Endothelial cell of umbilical vein (primary cell): ENCODE measurements around the gene TDP1. TPM values are rescaled to one million over a fixed set of nuclear protein-coding genes. Genes with fewer than 3 reads are reported as not detected.
"Not testable (repeated sequence)": the region's sequence is repeated elsewhere in the genome, so short reads cannot be mapped to it uniquely, and the experiment has no call there.

Experiments
- BruUV-seq: library from RNA; stranded (reverse); fragments of 400-500 nt; replicated peaks from 2 replicates; lab custom pipeline; 2021; lab: Mats Ljungman, UMichigan
- CTCF ChIA-PET: fragments of 300-600, 350-600 bp; sonication (Branson Sonifier 250); formaldehyde crosslinking; loops from one replicate; lab custom pipeline; 2021; ENCODE audit warnings: antibody characterized with exemption, inconsistent platforms; lab: Charles Lee
- POLR2A ChIA-PET: fragments of 300-600, 350-600 bp; sonication (Branson Sonifier 250); formaldehyde crosslinking; loops from one replicate; lab custom pipeline; 2021; ENCODE audit warnings: antibody characterized with exemption, inconsistent platforms; lab: Charles Lee
- DNase-seq: peaks from one replicate; pipeline ENCODE4 v3.0.0-alpha.2; 2011; ENCODE audit warnings: low read depth, low spot score
- FAIRE-seq: peaks from 2 replicates; lab custom pipeline; 2011; peaks lifted over from hg19 to GRCh38; lab: Jason Lieb, UNC
- H2AFZ ChIP-seq: 2 replicates; pipeline ENCODE4 v1.6.0; 2012; ENCODE audit warnings: low read depth, low read length, control low read depth, inconsistent platforms
- H3K27ac ChIP-seq: 2 replicates; pipeline ENCODE4 v1.5.1; 2011; ENCODE audit warnings: low read depth, mild to moderate bottlenecking, control low read depth, low read length, moderate library complexity; ENCODE audit not compliant: insufficient read depth
- H3K27me3 ChIP-seq, 2 experiments: 2 replicates each; pipeline versions ENCODE4 v1.6.0 to v1.6.1; 2011; ENCODE audit warnings: low read length in 2 of 2, mixed read lengths in 1 of 2; ENCODE audit not compliant: control insufficient read depth in 2 of 2, insufficient read depth in 2 of 2
- H3K36me3 ChIP-seq, 2 experiments: 2 replicates in 1 of 2; 3 replicates in 1 of 2; pipeline ENCODE4 v1.5.1; 2011; ENCODE audit warnings: low read length in 2 of 2, mild to moderate bottlenecking in 1 of 2, moderate library complexity in 1 of 2; ENCODE audit not compliant: control insufficient read depth in 2 of 2, insufficient read depth in 2 of 2; ENCODE audit errors: extremely low read depth in 1 of 2
- H3K4me1 ChIP-seq: 3 replicates; pipeline ENCODE4 v1.5.1; 2011; ENCODE audit warnings: mild to moderate bottlenecking, low read length; ENCODE audit not compliant: control insufficient read depth, insufficient read depth; ENCODE audit errors: extremely low read depth
- H3K4me2 ChIP-seq: 2 replicates; pipeline ENCODE4 v1.6.1; 2011; ENCODE audit warnings: low read length, control low read depth, mixed read lengths; ENCODE audit not compliant: insufficient read depth
- H3K4me3 ChIP-seq, 3 experiments: fragments of 200-600 bp in 1 of 3; sonication (generic), shearing (Covaris generic) in 1 of 3; replicated peaks in 1 of 3; 2 replicates each; pipeline ENCODE4 v1.5.1; 2011 to 2016; ENCODE audit warnings: control low read depth in 3 of 3, low read length in 3 of 3, mild to moderate bottlenecking in 2 of 3, inconsistent platforms in 1 of 3, low read depth in 1 of 3, moderate library complexity in 1 of 3; ENCODE audit not compliant: insufficient read depth in 1 of 3
- H3K79me2 ChIP-seq: 2 replicates; pipeline ENCODE4 v1.6.0; 2012; ENCODE audit warnings: low read length, inconsistent platforms; ENCODE audit not compliant: control insufficient read depth, insufficient read depth
- H3K9ac ChIP-seq: replicated peaks from 2 replicates; pipeline ENCODE3; 2011; ENCODE audit warnings: low read length, control low read depth; ENCODE audit not compliant: insufficient read depth; ENCODE audit errors: extremely low read depth
- H3K9me1 ChIP-seq: replicated peaks from 3 replicates; pipeline ENCODE4 v1.6.0; 2011; ENCODE audit warnings: mild to moderate bottlenecking, low read length; ENCODE audit not compliant: control insufficient read depth, insufficient read depth; ENCODE audit errors: extremely low read depth
- H3K9me3 ChIP-seq: replicated peaks from 2 replicates; pipeline ENCODE4 v1.5.1; 2012; ENCODE audit warnings: low read length, inconsistent platforms; ENCODE audit not compliant: control insufficient read depth, insufficient read depth
- H4K20me1 ChIP-seq: replicated peaks from 2 replicates; pipeline ENCODE3; 2011; ENCODE audit warnings: mild to moderate bottlenecking, low read length; ENCODE audit not compliant: control insufficient read depth, insufficient read depth; ENCODE audit errors: extremely low read depth
- EZH2 ChIP-seq: IDR thresholded peaks from 2 replicates; pipeline ENCODE4 v1.6.1; 2012; ENCODE audit warnings: borderline replicate concordance, low read depth, mild to moderate bottlenecking, moderate library complexity, low read length, inconsistent platforms; ENCODE audit not compliant: severe bottlenecking
- FOS ChIP-seq: IDR thresholded peaks from 2 replicates; pipeline ENCODE4 v1.6.1; 2011; ENCODE audit warnings: mild to moderate bottlenecking, low read length, moderate library complexity, borderline replicate concordance; ENCODE audit not compliant: insufficient read depth
- GATA2 ChIP-seq: IDR thresholded peaks from 2 replicates; pipeline ENCODE4 v1.7.0; 2011; ENCODE audit warnings: low read depth, mild to moderate bottlenecking, moderate library complexity, mixed read lengths, low read length; ENCODE audit not compliant: insufficient read length, insufficient read depth
- JUN ChIP-seq: IDR thresholded peaks from 2 replicates; pipeline ENCODE4 v1.6.1; 2011; ENCODE audit warnings: borderline replicate concordance, low read depth; ENCODE audit not compliant: insufficient read length, insufficient read depth
- MYC ChIP-seq: IDR thresholded peaks from one replicate; pipeline ENCODE4 v1.6.1; 2011; ENCODE audit warnings: mild to moderate bottlenecking, low read depth, low read length
- POLR2A ChIP-seq: IDR thresholded peaks from 2 replicates; pipeline ENCODE4 v1.6.1; 2012; ENCODE audit warnings: low read depth, mild to moderate bottlenecking, control low read depth, low read length
- POLR2AphosphoS5 ChIP-seq: IDR thresholded peaks from 2 replicates; pipeline ENCODE4 v1.6.1; 2012; ENCODE audit warnings: low read depth, mild to moderate bottlenecking, control low read depth, low read length, moderate library complexity; ENCODE audit not compliant: insufficient read depth
- dilution Hi-C: fragments of 300-500 bp; cut with MboI; formaldehyde crosslinking; loops from one replicate; pipeline ENCODE4 v1.15.0; 2019; ENCODE audit warnings: low sequenced_read_pairs; ENCODE audit not compliant: extremely low pct_ligation_motif_present
- intact Hi-C: fragments of 100-400 bp; cut with micrococcal nuclease; formaldehyde crosslinking; loops from one replicate; pipeline ENCODE4 v1.10.0; 2022
- polyA plus RNA-seq, 4 experiments: library from polyadenylated mRNA; depleted of rRNA in 3 of 4; stranded (reverse) in 3 of 4; unstranded in 1 of 4; fragments of >200 nt; gene quantifications; 2 replicates each; pipeline versions ENCODE4 v1.2.1 to v1.2.3, GENCODE V29; 2011 to 2012; ENCODE audit warnings: missing spikeins in 1 of 4
- total RNA-seq: library from RNA; stranded (reverse); gene quantifications from 2 replicates; pipeline ENCODE4 v1.2.3, GENCODE V29; 2021
- TF ChIP-seq, protein P1 (sequence below): IDR thresholded peaks from 2 replicates; pipeline ENCODE4 v1.6.1; 2011; ENCODE audit not compliant: insufficient read depth, insufficient read length
- TF ChIP-seq, protein P2 (sequence below), 2 donors: IDR thresholded peaks; 1 replicate in 1 of 2; 2 replicates in 1 of 2; pipeline ENCODE4 v1.5.1; 2011; ENCODE audit warnings: low read length in 2 of 2, mild to moderate bottlenecking in 2 of 2, moderate library complexity in 2 of 2, control low read depth in 1 of 2, inconsistent platforms in 1 of 2, low read depth in 1 of 2; ENCODE audit not compliant: insufficient read depth in 1 of 2; ENCODE audit errors: extremely low read depth in 1 of 2

The TDP1 gene
- total and polyA plus RNA-seq, 2 donors (not counting 3 experiments of a cell fraction or from before 2014, with no cell fraction given) = 14.1 to 30.5 TPM

DNA sequence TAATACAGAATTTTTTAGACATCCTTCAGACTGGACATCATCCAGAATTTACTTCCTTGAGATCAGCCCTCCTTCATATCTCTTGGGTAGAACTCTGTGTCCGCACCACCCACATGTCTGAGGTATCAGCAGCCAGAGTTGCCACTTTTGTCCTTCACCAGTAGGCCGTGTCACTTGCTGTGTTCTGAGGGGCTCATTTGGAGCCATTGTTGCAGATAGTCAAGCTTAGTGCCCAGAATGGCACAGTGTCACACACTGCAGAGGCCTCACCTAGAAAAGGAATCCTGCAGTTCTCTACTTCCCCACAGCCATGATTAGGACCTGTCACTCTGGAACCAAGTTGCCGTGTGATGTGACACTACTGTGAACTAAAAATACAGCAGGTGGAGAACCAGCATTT lies 69.2 kb downstream of the TDP1 start:
- TF ChIP-seq GATA2 (no peak), POLR2A (no peak), JUN (no peak), EZH2 (no peak), POLR2AphosphoS5 (no peak), MYC (no peak), FOS (no peak)
- TF ChIP-seq, protein P1, sequence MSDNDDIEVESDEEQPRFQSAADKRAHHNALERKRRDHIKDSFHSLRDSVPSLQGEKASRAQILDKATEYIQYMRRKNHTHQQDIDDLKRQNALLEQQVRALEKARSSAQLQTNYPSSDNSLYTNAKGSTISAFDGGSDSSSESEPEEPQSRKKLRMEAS = no peak
- TF ChIP-seq, protein P2, sequence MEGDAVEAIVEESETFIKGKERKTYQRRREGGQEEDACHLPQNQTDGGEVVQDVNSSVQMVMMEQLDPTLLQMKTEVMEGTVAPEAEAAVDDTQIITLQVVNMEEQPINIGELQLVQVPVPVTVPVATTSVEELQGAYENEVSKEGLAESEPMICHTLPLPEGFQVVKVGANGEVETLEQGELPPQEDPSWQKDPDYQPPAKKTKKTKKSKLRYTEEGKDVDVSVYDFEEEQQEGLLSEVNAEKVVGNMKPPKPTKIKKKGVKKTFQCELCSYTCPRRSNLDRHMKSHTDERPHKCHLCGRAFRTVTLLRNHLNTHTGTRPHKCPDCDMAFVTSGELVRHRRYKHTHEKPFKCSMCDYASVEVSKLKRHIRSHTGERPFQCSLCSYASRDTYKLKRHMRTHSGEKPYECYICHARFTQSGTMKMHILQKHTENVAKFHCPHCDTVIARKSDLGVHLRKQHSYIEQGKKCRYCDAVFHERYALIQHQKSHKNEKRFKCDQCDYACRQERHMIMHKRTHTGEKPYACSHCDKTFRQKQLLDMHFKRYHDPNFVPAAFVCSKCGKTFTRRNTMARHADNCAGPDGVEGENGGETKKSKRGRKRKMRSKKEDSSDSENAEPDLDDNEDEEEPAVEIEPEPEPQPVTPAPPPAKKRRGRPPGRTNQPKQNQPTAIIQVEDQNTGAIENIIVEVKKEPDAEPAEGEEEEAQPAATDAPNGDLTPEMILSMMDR (IDR thresholded peaks at IDR 0.05; ENCODE audit: extremely low read depth in 1 of 2, insufficient read depth in 1 of 2, low read depth in 1 of 2, low read length in 2 of 2) = no peak
- H3K4me3 ChIP-seq = no peak overlapping the region
- H3K27me3 ChIP-seq = no peaks in the 10 kb centered on the region
- no peaks in the 10 kb centered on the region for H4K20me1 ChIP-seq
- no peak overlapping the region for H2AFZ ChIP-seq
- BruUV-seq = no TSS peak
- H3K36me3 ChIP-seq = peaks cover 0 to 3% of the 10 kb centered on the region in 2 experiments
- POLR2A ChIA-PET = no interaction called here
- DNase-seq = no peak
- CTCF ChIA-PET = interaction anchor here (0.6 to 1.2 kb wide), 2 partner anchors 20 to 51 kb away, joined by 3 read pairs; no protein-coding TSS in a partner anchor
- no peaks in the 10 kb centered on the region for H3K9me3 ChIP-seq
- no peaks in the 10 kb centered on the region for H3K4me1 ChIP-seq
- no peak overlapping the region for H3K4me2 ChIP-seq
- FAIRE-seq = no peak
- H3K79me2 ChIP-seq = no peaks in the 10 kb centered on the region
- intact Hi-C loops = no loop called here
- no peak overlapping the region for H3K9ac ChIP-seq
- dilution Hi-C loops = no loop called here
- H3K27ac ChIP-seq = no peak overlapping the region
- no peaks in the 10 kb centered on the region for H3K9me1 ChIP-seq

DNA sequence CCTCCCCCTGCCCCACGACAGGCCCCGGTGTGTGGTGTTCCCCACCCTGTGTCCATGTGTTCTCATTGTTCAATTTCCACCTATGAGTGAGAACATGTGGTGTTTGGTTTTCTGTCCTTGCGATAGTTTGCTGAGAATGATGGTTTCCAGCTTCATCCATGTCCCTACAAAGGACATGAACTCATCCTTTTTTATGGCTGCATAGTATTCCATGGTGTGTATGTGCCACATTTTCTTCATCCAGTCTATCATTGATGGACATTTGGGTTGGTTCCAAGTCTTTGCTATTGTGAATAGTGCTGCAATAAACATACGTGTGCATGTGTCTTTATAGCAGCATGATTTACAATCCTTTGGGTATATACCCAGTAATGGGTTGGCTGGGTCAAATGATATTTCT lies 70.9 kb downstream of the TDP1 start:
- H4K20me1 ChIP-seq, POLR2A ChIA-PET, H3K4me2 ChIP-seq, H3K27ac ChIP-seq, H3K27me3 ChIP-seq, H3K4me1 ChIP-seq, dilution Hi-C loops, H3K4me3 ChIP-seq, DNase-seq, H3K36me3 ChIP-seq, H3K9me3 ChIP-seq, H2AFZ ChIP-seq, H3K79me2 ChIP-seq, H3K9me1 ChIP-seq, CTCF ChIA-PET, BruUV-seq, H3K9ac ChIP-seq, FAIRE-seq, intact Hi-C loops: not testable (repeated sequence)
